Stimulated activated CD4-positive, alpha-beta T cell treated with anti-CD3 and anti-CD28 coated beads, TNF-alpha, amount 100 ng/mL, for 1 hour (primary cell): ENCODE data around the gene NDUFAF2.
"Not testable (repeated sequence)": the region's sequence is repeated elsewhere in the genome, so short reads cannot be mapped to it uniquely, and the experiment has no call there.

Experiments
- DNase-seq, 3 donors: peaks; one replicate each; pipeline ENCODE4 v3.0.0-alpha.2; 2020; ENCODE audit warnings: low read depth in 3 of 3, low spot score in 1 of 3

NDUFAF2 gene

DNA sequence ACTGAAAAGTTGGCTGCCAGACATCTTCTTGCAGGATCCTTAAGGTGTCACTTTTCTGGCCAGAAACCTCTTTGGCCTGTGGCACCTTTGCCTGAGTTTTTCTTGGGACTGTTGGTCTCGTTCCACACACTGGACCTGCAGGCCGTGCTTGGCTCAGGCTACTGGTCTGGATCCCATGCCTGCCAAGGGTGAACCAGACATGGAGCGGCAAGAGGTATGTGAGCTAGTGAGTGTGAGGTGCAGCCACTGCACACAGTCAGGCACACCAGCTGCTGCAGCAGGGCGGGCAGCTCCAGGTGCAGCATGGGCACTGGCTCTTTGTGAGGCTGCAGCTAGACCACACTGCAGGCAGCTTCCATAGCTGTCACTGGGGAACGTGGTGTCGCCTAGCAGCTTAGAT is 47.9 kb downstream of the NDUFAF2 start:
- DNase-seq, result no peak

GRCh38 chr5:60993425-60993824 is 48.4 kb downstream of the NDUFAF2 start:
- no peak for DNase-seq

GRCh38 chr5:60993875-60994571 is 49.0 kb downstream of the NDUFAF2 start:
- no peak for DNase-seq

DNA sequence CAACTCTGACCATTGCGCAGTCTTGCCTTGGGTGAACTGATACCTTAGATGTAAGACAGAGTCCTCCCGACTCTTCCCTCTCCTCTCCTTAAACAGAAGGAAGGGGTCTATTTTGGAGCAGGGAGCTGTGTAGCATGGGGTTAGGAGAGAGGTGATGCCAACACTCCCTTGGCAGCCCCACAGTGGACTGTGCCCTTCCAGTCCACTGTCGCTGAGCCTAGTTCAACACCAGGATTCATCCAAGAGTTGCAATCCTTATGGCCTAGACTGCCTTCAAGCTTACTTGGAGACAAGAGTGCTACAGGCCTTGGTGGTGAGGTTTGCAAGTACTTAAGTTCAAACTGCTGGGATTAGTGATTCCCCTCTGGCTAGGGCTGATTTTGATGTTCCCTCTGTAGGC is 51.4 kb downstream of the NDUFAF2 start:
- no peak for DNase-seq

GRCh38 chr5:60997721-60998120 is 52.7 kb downstream of the NDUFAF2 start:
- no peak for DNase-seq

DNA sequence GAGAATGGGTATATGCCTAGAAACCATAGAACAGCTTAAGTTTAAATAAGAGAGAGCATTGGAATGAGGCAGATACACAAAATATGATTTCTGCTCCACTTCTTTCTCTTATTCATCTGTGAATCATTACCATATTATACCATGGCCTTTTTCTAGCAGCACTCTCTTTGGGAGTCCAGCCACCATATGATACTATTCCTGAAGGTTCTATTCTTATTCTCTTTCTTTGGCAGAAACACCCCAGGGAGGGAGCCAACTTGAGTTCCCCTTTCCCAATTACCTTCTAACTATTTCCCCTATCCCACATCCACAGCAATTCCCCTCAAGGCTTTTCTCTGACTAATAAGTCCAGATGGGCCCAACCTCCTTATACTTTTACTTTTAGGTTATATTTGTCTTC is 55.9 kb downstream of the NDUFAF2 start:
- DNase-seq, result no peak

- no peak for DNase-seq
These were observed 56.6 kb downstream of the NDUFAF2 start for GRCh38 chr5:61001647-61002046.

DNA sequence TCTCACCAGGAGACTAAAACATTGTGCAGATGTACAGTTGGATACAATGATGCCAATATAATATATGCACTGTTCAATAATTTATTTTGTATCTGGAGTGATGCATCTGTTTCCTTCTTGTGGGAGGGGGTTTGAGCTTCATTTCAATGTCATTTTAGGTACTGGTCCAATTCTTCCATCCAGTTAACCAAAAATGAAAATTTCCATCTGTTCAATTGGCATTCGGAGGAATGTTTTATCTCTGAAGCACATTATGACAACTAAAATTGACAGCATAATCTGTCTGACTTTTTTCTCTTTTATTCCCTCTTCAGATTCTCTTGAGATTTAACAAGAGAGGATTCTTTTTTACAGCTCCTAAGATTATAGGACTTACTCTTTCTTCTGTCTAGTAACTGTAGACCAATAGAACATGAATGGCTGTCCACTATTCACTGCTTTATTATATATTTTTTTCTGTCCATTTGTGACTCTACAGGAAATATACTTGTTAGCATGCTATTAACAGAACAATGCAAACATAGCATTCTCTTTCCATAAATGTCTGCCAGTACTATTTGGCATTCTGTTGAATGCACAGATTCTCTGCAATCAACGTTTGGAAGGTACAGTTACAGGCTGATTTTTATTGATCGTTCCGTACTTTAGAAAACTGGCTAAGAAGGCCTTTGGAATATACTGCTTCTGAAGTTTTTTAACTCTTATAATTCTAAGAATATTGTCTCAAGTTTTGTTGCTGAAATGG is 57.8 kb downstream of the NDUFAF2 start:
- no peak for DNase-seq

GRCh38 chr5:61004448-61004847 is 59.4 kb downstream of the NDUFAF2 start:
- no peak for DNase-seq

DNA sequence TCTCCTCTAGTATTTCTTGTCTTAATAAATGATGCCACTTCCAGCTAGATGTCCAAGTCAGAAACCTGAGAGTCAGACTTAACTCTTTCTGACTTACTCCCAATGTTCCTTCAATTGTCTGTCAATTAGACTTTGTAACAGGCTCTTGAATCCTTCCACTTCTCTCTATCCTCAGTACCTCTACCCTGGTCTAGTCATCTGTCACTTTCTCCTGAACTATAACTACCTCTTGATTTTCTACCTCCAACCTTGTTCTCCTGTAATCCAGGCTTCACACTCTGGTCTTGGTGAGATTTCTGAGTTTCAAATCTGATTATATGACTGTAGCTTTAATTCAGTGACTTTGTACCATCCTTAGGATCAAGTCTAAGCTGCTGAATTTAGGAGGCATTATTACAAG is 64.9 kb downstream of the NDUFAF2 start:
- DNase-seq, result no peak

DNA sequence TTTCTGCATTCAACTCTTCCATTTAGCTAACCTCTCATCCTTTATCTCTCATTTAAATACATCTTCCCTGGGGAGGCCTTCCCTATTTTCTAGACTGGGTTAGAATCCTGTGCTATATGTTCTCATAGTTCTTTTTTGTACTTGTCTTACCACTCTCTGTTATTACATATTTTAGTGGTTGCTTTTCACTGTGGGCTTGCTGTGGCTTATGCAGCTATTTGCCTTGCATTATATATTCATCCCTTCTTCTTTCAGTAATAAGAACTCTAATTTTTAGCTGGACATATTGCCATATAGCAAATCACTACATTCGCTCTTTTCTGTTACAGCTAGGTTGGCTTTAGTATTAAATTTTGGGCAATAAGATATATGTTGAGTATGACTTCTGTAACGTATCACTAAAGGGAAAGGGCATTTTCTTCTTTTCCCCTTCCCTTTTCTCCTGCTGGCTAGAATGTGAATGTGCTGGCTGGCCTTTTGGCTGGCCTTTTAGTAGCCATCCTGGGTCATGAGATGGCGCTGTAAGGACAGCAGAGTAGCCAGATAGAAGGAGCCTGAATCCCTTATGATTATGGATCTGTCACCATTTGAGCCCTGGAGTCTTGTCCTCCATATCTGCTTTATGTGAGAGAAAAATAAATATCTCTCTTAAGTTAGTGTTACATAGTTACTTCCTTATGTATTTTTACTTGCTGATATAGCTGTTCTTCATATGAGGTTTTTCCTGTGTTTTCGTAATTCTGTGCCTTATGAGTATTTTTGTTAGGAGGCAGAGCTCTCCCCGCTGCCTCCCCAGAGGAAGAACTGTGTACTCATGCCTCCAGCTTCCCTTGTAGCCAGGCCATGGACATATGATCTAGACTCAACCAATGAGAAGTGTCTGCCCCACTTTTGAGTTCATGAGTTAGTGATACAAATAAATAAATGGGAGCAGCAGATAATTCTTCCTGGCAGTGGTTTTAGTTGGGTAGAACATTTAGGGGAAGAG is 65.8 kb downstream of the NDUFAF2 start:
- no peak for DNase-seq

DNA sequence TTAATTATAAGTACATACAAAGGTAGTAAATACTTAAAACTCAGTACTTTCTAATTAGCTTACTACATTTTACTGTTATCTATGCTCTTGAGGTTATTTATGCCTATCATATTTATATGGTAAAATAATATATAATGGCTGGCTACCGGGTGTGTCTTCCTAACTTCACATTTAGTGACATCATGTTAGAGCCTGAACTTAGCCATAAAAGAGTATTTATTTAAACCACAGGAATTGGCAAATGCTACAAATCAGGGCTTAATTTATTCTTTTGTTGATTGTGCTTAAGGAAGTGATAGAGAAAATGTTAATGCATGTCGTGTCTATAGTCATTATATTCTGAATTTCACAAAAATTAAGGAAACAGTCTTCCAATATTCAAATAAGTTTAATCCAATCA is 73.1 kb downstream of the NDUFAF2 start:
- no peak for DNase-seq

- no peak for DNase-seq
These were observed 74.6 kb downstream of the NDUFAF2 start for GRCh38 chr5:61019642-61020041.

DNA sequence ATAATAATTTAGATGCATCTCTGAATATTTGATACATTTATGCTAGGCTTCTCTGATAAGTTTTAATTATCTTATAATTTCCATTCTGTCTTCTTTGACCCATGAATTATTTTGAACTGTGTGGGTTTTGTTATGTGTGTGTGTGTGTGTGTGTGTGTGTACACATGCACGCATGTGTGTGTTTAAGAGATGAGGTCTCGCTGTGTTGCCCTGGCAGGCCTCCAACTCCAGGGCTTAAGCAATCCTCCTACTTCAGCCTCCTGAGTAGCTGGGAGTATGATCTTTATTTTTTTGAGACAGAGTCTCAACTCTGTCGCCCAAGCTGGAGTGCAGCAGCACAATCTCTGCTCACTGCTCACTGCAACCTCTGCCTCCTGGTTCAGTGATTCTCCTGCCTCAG is 75.4 kb downstream of the NDUFAF2 start:
- no peak for DNase-seq

GRCh38 chr5:61023131-61023530 is 78.1 kb downstream of the NDUFAF2 start:
- DNase-seq, result no peak

DNA sequence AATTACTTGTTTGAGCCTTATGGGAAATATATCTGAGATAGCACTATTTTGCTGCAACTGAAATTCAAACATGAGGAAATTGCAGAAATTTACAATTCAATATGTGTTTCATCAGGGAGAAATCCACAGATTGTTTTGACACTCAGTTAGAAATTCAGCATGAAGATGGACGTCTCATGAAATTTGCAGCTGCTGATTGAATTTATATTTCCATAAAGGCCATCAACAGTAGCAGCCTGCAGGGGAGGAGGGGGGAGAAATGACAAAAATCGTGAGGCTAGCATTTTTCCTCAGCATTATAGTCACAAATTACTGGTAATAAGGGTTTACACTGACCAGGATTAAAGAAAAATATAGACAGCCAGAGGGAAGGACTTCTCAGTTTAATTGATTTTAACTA is 81.0 kb downstream of the NDUFAF2 start:
- no peak for DNase-seq

GRCh38 chr5:61028382-61028781 is 83.4 kb downstream of the NDUFAF2 start:
- DNase-seq, result no peak

DNA sequence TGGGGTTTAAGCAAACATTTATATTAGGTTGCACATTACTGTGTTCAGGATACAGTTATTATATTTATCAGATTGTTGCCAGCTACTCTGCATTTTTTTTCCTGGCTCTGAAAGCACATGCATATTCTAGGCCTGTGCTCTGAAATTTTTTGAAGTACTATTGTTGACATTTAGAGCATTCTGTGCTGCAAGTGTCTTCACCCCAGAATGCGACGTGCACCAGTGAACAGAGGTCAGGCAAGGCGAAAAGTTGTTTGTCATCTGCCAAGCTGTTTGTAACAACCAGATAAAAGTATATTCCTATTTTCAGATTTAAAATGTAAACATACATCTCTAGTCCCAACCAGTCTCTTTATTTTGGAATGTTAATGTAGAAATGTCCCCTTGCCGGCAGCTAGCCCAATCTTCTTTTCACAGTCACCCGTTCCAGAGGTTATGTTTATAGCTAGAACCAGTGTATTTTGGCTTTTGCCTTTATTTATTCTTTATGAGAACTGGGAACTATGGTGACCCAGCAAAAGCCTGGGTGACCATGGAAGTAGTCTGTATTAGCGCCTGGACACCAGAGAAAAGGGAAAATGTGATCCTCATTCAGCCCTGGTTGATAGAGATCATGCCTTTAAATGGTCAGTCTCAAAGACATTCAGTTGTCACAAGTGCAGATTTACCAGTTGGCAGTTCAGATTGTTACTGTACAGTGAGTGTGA is 84.6 kb downstream of the NDUFAF2 start:
- DNase-seq, result no peak

- DNase-seq, result no peak
These were observed 85.1 kb downstream of the NDUFAF2 start for GRCh38 chr5:61030163-61030482.

- not testable (repeated sequence) for DNase-seq
These were observed 86.3 kb downstream of the NDUFAF2 start for GRCh38 chr5:61031301-61031700.

DNA sequence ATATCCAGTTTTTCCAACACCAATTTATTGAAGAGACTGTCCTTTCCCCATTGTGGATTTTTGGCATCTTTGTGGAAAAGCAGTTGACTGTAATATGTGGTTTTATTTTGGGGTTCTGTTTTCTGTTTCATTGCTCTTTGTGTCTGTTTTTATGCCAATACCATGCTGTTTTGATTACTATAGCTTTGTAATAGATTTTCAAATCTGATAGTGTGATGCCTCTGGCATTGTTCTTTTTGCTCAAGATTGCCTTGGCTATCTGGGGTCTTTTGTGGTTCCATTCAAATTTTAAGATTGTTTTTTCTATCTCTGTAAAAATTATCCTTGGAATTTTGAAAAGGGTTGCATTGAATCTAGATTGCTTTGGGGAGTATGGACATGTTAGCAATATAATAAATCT is 99.5 kb downstream of the NDUFAF2 start:
- no peak for DNase-seq
